Thoracic aorta (tissue), 2 donors: ENCODE data around the gene UQCRFS1. TPM values are rescaled to one million over a fixed set of nuclear protein-coding genes. Genes with fewer than 3 reads are reported as not detected.

ENCODE experiments used
- ATAC-seq: fragments of 150-250 bp; one replicate; pipeline ENCODE4 v1.8.0; 2017; ENCODE audit warnings: low read depth; ENCODE audit not compliant: insufficient number of reproducible peaks, low FRiP score
- DNase-seq: peaks from one replicate; pipeline ENCODE4 v3.0.0-alpha.2; 2020; ENCODE audit warnings: low spot score
- H3K27ac ChIP-seq, 2 donors: fragments of 200-600 bp; sonication (generic); 1 replicate in 1 of 2; 2 replicates in 1 of 2; pipeline ENCODE4 v1.5.1; 2016; ENCODE audit warnings: mild to moderate bottlenecking in 2 of 2, moderate library complexity in 2 of 2
- H3K27me3 ChIP-seq: fragments of 200-600 bp; sonication (generic); replicated peaks from 2 replicates; pipeline ENCODE4 v1.6.0; 2016; ENCODE audit warnings: mild to moderate bottlenecking; ENCODE audit not compliant: insufficient read depth
- H3K36me3 ChIP-seq: fragments of 200-600 bp; sonication (generic); one replicate; pipeline ENCODE4 v1.5.1; 2016
- H3K4me1 ChIP-seq, 2 donors: fragments of 200-600 bp; sonication (generic); 1 replicate in 1 of 2; 2 replicates in 1 of 2; pipeline versions ENCODE4 v1.5.1 to v1.6.0; 2016; ENCODE audit warnings: low read depth in 2 of 2, mild to moderate bottlenecking in 1 of 2; ENCODE audit not compliant: control insufficient read depth in 1 of 2
- H3K4me3 ChIP-seq: fragments of 200-600 bp; sonication (generic); 2 replicates; pipeline ENCODE4 v1.5.1; 2016; ENCODE audit warnings: mild to moderate bottlenecking
- H3K9me3 ChIP-seq: fragments of 200-600 bp; sonication (generic); 2 replicates; pipeline ENCODE4 v1.5.1; 2016
- CTCF ChIP-seq: fragments of 200-600 bp; sonication (generic); IDR thresholded peaks from one replicate; pipeline ENCODE4 v1.5.1; 2019; ENCODE audit warnings: antibody characterized with exemption
- total RNA-seq, 2 donors: library from RNA; depleted of rRNA; stranded (reverse); fragments of >200 nt; gene quantifications; one replicate each; pipeline versions ENCODE4 v1.1.0 to v1.2.3, GENCODE V29; 2016

The UQCRFS1 gene
- total RNA-seq, 2 donors from 2014 or later = 16.8 to 18.5 TPM

GRCh38 chr19:29247872-29248271 is 34.9 kb upstream of the UQCRFS1 start:
- no peak for DNase-seq
- Histone ChIP-seq H3K4me3 (no peak overlapping the region), H3K27ac (no peak overlapping the region), H3K36me3 (no peaks in the 10 kb centered on the region), H3K9me3 (no peaks in the 10 kb centered on the region), H3K4me1 (no peaks in the 10 kb centered on the region), H3K27me3 (no peaks in the 10 kb centered on the region)
- no peak for TF ChIP-seq CTCF
- no peak for ATAC-seq

- Histone ChIP-seq H3K36me3 (no peaks in the 10 kb centered on the region), H3K4me1 (no peaks in the 10 kb centered on the region), H3K27ac (no peak overlapping the region), H3K9me3 (no peaks in the 10 kb centered on the region), H3K27me3 (no peaks in the 10 kb centered on the region), H3K4me3 (no peak overlapping the region)
- no peak for TF ChIP-seq CTCF
- no peak for ATAC-seq
- no peak for DNase-seq
These were observed 34.5 kb upstream of the UQCRFS1 start for GRCh38 chr19:29247471-29247870.

GRCh38 chr19:29247051-29247450 is 34.1 kb upstream of the UQCRFS1 start:
- ATAC-seq (no peak), DNase-seq (no peak)
- Histone ChIP-seq H3K27me3 (no peaks in the 10 kb centered on the region), H3K4me3 (no peak overlapping the region), H3K9me3 (no peaks in the 10 kb centered on the region), H3K36me3 (no peaks in the 10 kb centered on the region), H3K27ac (no peak overlapping the region), H3K4me1 (no peaks in the 10 kb centered on the region)
- no peak for TF ChIP-seq CTCF

- Histone ChIP-seq H3K36me3 (no peaks in the 10 kb centered on the region), H3K4me3 (no peak overlapping the region)
- no peak for ATAC-seq
These were observed 32.3 kb upstream of the UQCRFS1 start for GRCh38 chr19:29245215-29245614.

GRCh38 chr19:29241324-29241723 is 28.4 kb upstream of the UQCRFS1 start:
- Histone ChIP-seq H3K4me1 (no peaks in the 10 kb centered on the region), H3K27ac (no peak overlapping the region), H3K9me3 (peaks cover 5% of the 10 kb centered on the region), H3K4me3 (no peak overlapping the region), H3K36me3 (no peaks in the 10 kb centered on the region), H3K27me3 (no peaks in the 10 kb centered on the region)
- no peak for ATAC-seq
- no peak for TF ChIP-seq CTCF
- DNase-seq = no peak

More at GRCh38 chr19:29245215-29245614, 32.3 kb upstream of the UQCRFS1 start:
- Histone ChIP-seq H3K27ac (no peak overlapping the region), H3K4me1 (no peaks in the 10 kb centered on the region), H3K9me3 (no peaks in the 10 kb centered on the region), H3K27me3 (no peaks in the 10 kb centered on the region)
- DNase-seq = no peak
- no peak for TF ChIP-seq CTCF
